Nephron (organoid): ENCODE measurements around the gene CHRNA3.

ENCODE experiments used
- H3K27ac Mint-ChIP-seq, 3 experiments: 2 replicates each; pipeline ENCODE4 v1.8.0; 2020; ENCODE audit warnings: mixed read lengths in 3 of 3, mild to moderate bottlenecking in 2 of 3, moderate library complexity in 1 of 3
- H3K27me3 Mint-ChIP-seq: 2 replicates; pipeline ENCODE4 v1.8.0; 2021; ENCODE audit warnings: low read depth, mild to moderate bottlenecking, moderate library complexity, mixed read lengths
- H3K36me3 Mint-ChIP-seq: 2 replicates; pipeline ENCODE4 v1.8.0; 2020; ENCODE audit warnings: low read depth, mixed read lengths
- H3K4me1 Mint-ChIP-seq: 2 replicates; pipeline ENCODE4 v1.8.0; 2020; ENCODE audit warnings: mixed read lengths
- H3K4me3 Mint-ChIP-seq, 3 experiments: 2 replicates each; pipeline ENCODE4 v1.8.0; 2020; ENCODE audit warnings: mild to moderate bottlenecking in 3 of 3, mixed read lengths in 3 of 3, moderate library complexity in 2 of 3
- H3K9me3 Mint-ChIP-seq: 2 replicates; pipeline ENCODE4 v1.8.0; 2020; ENCODE audit warnings: mixed read lengths
- CTCF ChIP-seq, 3 experiments: fragments of 200-600 bp; sonication (generic); IDR thresholded peaks; one replicate each; pipeline ENCODE4 v1.5.0; 2021; ENCODE audit warnings: antibody characterized with exemption in 3 of 3; ENCODE audit not compliant: unreplicated experiment in 3 of 3

Gene CHRNA3

GRCh38 chr15:78552597-78552996 lies 68.2 kb downstream of the CHRNA3 start:
- H3K36me3 Mint-ChIP-seq, result peaks cover 16% of the 10 kb centered on the region
- H3K4me1 Mint-ChIP-seq, result no peaks in the 10 kb centered on the region
- H3K27ac Mint-ChIP-seq, result no peak overlapping the region
- no peak for TF ChIP-seq CTCF (IDR thresholded peaks at IDR 0.05; ENCODE audit: unreplicated experiment in 3 of 3)
- no peaks in the 10 kb centered on the region for H3K9me3 Mint-ChIP-seq
- H3K4me3 Mint-ChIP-seq, result no peak overlapping the region
- peaks cover 4% of the 10 kb centered on the region for H3K27me3 Mint-ChIP-seq

- Mint-ChIP-seq H3K36me3 (peaks cover 22% of the 10 kb centered on the region), H3K27me3 (peaks cover 2% of the 10 kb centered on the region), H3K4me3 (no peak overlapping the region), H3K9me3 (no peaks in the 10 kb centered on the region), H3K4me1 (no peaks in the 10 kb centered on the region), H3K27ac (no peak overlapping the region)
- TF ChIP-seq CTCF (IDR thresholded peaks at IDR 0.05; ENCODE audit: unreplicated experiment in 3 of 3), result no peak
Observed at GRCh38 chr15:78551902-78552301, 68.9 kb downstream of the CHRNA3 start.

- H3K36me3 Mint-ChIP-seq, result peaks cover 33% of the 10 kb centered on the region
- H3K4me3 Mint-ChIP-seq, result no peak overlapping the region
- H3K27me3 Mint-ChIP-seq, result no peaks in the 10 kb centered on the region
- H3K4me1 Mint-ChIP-seq, result no peaks in the 10 kb centered on the region
- no peak for TF ChIP-seq CTCF (IDR thresholded peaks at IDR 0.05; ENCODE audit: unreplicated experiment in 3 of 3)
- no peaks in the 10 kb centered on the region for H3K9me3 Mint-ChIP-seq
- no peak overlapping the region for H3K27ac Mint-ChIP-seq
Observed at GRCh38 chr15:78550815-78551214, 70.0 kb downstream of the CHRNA3 start.

GRCh38 chr15:78550194-78550593 lies 70.6 kb downstream of the CHRNA3 start:
- peaks cover 39% of the 10 kb centered on the region for H3K36me3 Mint-ChIP-seq
- no peaks in the 10 kb centered on the region for H3K27me3 Mint-ChIP-seq
- no peak overlapping the region for H3K4me3 Mint-ChIP-seq
- H3K27ac Mint-ChIP-seq, result no peak overlapping the region
- H3K9me3 Mint-ChIP-seq, result no peaks in the 10 kb centered on the region
- no peaks in the 10 kb centered on the region for H3K4me1 Mint-ChIP-seq
- no peak for TF ChIP-seq CTCF (IDR thresholded peaks at IDR 0.05; ENCODE audit: unreplicated experiment in 3 of 3)
